ENCODE data around the gene SUCO.

SUCO gene

DNA sequence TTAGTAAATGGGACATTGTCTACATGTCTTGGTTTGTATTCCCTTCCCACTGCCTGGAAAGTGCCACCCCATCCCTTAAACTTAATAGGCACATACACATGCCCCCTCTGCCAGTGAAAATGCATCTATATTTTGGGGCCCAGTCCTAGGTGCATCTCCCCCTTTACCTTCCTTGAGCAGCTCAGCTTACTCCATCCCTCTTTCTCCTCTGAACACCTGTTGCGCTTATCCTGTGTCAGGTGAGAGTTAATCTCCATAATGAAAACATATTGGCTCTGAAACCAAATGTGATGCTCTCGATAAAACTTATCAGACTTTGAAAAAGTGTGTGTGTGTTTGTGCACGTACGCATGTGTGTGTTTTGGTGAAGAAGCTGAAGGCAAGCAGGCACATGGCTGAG, 15.4 kb upstream of the SUCO start:
- no peak for DNase-seq (ENCODE audit: low spot score)

DNA sequence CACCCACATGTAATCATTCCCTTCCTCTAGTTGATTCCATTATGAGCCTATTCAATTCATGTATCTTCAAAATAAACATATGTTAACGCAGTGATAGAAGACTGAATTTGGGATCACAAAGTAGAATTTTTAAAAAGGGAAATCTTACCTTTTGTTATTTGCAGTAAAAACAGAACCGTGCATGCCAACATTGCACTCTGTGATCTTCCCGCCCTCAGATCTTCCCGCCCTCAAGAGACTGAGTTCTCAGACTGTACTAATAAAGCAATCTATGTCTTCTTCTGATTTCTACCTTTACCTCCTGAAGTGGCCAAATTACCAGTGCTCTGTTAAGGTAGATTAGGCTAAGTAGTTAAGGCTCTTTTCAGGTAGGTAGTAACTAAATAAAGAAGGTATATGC, 3.6 kb upstream of the SUCO start:
- no peak for DNase-seq (ENCODE audit: low spot score)

DNA sequence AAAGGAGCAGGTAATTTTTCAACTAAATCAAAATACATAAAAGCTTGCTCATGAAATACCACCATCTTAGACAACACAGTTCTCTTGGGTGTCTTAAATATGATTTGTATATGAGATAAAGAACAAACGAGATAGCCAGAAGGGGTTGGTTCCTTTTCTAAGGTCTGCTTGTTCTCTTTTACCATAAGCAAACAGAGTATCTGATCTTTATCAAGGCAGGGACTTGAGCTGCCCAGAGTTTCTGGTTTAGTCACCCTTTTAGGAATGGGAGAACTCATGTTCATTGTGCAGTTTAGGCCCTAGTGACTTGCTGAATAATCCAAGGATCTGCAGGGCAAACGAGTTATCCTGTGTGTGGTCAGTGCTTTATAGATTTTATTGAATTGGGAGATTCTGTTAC, 3.0 kb upstream of the SUCO start:
- DNase-seq (ENCODE audit: low spot score), result no peak

DNA sequence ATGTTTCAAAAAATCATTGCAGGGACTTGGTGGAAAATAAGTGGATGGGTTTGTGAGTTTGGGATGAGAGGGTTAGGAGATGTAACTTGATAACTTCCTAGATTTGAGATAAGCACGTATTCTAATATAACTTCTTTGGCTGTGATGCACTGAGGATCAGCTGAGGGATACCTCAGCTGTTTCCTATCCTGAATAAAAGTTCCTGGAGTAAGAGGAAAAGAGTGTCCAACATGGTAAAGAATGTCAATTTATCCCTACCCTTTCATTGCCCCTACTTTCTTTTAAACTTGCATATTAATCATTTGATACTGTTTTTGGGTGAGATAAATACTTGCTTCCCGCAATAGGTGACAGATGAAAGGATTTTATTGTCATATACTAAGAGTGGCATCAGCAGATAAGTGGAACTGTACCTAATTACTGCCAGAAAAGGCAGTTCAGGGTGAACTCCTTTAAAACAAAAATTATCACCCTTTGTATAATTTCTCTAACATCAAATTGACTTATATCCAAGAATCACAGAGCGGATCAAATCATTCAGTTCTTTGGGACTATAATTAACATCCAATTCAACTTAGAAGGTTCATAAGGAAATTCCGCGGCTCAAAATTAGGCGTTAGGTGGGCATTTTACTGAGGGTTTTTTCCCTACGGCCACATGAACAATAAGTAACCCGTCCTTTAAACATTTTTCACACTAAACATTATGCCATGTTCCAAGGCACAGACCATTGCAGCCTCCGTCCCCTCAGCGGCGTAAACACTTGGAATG, 1.4 kb upstream of the SUCO start:
- DNase-seq (ENCODE audit: low spot score), result no peak

DNA sequence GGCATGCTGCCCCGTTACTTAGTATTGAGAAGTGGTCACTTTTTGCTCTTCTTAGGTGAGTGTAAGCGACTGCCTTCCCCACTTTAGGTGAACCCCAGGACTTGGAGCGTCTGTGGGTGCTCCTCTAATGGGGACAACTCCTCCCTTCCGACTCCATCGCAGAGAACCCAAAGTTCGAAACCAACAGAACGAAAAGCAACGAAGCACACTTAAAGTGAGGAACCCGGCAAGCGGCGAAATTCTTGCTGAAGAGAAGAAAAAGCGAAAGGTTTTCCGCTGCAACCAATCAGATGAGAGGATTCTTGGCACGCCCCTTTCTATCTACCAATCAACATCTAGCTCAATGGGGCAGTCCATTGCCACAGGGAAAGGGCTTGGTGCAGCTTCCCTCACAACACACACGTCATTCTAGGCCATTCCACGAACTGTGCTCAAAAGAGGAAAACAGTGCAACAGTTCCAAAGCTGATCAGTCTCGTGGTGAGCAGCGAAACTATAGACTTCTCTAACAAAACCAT, 709 bp upstream of the SUCO start:
- peak; percentile 98 for DNase-seq (ENCODE audit: low spot score)

DNA sequence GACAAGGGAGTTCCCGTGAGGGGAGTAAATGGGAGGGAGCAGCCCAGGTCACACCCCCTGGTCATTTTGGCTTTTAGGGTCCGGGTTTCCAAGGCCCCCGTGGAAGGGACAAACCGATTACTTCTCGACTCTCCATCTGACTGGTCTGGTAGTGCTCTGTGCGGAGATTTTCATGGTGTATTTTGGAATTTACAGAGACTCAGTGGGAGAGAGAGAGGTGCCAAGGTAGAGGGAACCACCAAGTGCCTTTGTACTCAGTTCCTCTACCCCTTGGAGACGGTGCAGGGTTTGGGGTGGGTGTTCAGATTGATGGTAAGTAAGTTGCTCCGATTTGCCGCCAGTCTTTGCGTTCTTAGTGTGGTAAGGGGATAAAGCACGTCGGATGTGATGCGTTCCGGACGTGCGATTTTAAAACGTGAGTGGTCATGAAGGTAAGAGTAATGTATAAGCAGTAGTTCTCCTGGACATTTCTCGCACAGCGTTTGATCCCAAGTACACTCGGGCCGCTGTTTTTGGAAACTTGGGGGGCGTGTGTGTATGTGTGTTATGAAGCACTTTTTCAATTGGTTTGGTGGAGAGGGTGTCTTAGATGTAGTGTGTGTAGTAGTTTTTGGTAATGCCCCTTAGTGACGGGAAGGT, 682 bp downstream of the SUCO start:
- DNase-seq (ENCODE audit: low spot score), result peak; percentile 50

DNA sequence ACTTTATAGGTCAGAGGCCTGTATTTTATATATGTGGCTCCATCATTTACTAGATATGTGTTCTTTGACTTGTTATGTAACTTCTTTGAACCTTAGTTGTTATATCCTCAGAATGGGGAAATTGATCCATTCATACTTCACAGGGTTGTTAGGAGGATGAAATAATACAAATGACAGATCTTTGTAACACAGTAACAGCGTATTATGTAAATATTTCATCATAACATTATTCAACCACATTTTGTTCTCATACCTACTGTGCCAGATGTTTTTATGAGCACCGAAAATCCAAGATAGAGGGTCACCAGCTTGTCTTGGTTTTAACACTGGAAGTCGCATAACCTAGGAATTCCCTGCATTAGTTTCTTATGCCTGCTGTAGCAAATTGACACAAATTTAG, 3.3 kb downstream of the SUCO start:
- no peak for DNase-seq (ENCODE audit: low spot score)

DNA sequence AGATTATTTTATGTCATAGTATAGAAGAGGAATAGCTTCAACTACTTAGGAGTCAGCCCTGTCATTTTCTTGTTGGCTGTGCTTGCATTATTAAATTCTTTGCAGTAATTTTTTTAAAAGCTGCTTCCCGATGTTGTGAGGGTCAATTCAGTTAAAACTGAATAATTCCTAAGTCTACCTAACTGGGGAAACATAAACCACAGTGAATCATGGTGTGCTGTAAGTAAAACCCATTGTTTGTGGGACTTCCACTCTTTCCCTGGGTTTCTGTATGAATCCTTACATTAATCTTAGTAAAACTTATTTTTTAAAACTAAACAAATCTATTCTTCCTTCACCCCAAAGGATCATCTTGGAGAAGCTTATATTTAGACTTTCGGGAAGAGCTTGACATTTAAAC, 4.4 kb downstream of the SUCO start:
- no peak for DNase-seq (ENCODE audit: low spot score)

DNA sequence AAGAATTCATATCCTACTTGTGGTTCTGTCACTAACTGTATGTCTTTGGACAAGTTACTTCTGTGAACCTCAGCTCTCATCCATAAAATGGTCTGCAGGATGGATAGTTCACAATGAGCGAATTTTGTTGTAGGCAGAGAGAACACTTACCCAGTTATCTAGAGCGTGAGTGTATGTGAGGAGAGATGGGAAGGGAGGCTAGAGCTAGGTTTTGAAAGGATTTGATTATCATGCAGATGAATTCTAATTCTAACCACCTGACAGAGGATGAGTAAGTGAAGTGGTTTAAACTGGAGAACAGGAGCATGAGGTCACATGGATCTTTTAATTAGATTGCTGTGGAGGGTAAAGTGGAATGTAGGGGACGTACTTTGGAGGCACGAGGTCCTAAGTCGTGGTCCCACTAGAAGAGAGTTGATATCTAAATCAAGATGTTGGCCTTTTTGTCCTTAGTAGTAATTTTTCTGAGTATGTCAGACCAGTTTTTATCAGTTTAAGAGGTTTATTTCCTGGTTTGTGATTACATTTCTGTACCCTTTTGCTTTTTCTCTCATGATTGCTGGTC, 5.0 kb downstream of the SUCO start:
- no peak for DNase-seq (ENCODE audit: low spot score)

DNA sequence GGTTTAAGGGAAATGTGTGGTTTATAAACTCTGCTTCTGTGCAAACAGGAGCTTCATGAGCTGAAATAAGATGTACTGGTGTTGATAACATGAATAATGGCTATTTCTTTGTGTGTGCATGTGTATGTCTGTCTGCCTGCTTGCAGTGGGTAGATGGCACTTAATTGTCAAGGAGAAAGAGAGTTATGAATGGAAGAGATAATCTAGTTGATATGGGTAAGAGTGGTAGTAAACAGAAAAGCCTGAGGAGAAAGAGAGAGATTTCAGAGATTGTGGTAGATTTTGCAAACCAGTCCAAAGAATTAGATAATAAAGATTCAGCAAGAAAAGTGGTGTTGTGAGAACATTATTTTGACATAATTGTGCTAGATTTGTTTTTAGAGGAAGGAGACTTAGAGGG, 7.7 kb downstream of the SUCO start:
- DNase-seq (ENCODE audit: low spot score), result no peak

DNA sequence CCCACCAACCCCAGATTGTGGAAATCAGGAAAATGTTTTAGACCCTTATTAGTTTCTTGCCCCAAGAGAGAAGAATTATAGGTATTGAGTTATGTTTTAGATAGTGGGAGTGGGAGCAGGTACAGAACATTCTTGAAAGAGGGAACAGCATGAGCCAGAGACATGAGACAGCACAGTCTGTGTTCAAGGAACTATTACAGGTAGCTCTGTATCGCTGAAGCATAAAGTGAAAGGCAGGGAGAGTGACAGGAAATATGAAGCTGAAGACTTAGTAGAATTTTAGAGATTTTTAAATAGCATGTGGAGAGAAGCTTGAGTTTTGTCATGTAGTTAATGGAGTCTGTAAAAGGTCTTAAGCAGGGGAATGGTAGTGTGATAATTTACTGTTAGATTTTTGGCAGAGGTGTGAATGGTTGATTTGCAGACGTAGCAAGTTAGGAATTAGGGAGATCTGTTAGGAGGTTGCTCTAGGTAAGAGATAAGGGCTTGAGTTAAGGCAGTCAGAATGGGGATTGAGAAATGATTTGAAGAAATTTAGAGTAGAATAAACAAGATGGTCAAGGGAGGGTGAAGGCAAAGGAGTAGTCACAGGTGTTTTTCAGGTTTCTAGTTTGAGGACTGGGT, 11.6 kb downstream of the SUCO start:
- DNase-seq (ENCODE audit: low spot score), result no peak

DNA sequence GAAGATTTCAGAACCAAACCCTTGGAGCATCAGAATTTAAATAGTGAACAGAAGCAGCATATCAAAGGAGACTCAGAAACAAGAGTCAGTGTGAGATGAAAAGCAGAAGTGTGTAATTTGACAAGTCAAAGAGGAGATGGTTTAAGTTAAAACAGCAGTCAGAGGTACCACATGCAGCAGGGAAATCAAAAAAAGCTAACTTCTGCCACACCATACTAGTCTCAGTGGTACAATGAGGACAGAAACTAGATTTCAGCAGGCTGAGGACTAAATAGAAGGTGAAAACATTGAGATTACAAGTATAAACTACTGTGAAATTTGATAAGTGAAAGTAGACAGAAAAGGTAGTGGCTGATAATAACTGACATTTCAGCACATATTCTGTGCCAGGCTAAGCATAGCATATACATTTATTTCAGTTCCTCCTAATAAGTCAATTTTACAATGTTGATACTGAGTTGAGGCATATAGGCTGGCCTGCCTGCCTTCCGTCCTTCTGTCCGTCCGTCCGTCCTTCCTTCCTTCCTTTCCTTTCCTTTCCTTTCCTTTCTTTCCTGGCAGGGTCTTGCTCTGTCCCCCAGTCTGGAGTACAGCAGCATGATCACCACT, 12.6 kb downstream of the SUCO start:
- DNase-seq (ENCODE audit: low spot score), result no peak

DNA sequence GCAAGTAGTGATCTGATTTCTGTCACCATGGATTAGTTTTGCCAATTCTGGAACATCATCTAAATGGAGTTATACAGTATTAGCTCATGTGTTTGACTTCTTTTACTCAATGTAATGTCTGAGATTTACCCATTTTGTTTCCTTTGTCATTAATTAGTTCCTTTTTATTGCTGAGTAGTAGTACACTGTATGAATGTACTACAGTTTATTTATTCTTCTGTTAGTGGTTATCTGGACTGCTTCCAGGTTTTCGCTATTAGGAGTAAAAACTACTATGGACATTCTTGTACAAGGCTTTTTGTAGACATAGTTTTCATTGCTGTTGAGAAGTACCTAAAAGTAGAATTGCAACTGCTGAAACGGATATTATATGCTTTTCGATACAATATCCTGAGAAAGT, 14.1 kb downstream of the SUCO start:
- no peak for DNase-seq (ENCODE audit: low spot score)

DNA sequence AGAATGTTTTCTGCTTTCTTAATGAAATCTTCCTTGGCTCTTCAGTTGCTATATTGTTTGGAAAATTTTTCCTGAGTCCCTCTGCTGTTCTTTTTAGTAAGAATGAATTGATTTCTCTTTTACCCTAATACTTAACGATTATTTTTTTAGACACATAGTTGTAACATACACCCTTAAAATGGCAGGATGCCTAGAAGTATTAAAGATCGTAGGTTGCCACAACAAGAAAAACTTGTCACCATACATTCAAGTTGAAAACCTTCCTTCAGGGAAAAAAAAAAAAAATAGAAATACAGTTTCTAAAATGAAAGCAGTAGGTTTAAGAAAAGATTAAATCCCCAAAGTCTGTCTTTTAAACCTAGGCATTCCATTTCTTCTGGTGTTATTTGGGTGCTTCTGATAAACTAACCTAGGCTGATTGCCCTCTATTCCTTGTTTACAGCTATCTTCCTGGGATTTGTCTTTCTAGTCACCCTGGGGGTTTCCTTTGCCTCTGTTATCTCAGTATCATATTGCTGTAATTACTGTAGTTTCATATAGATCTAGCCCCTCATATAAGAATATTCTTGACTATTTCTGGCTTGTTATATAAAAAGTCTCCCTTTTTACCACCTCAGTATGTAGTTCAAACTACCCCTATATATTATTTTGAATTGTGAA, 16.8 kb downstream of the SUCO start:
- DNase-seq (ENCODE audit: low spot score), result no peak

DNA sequence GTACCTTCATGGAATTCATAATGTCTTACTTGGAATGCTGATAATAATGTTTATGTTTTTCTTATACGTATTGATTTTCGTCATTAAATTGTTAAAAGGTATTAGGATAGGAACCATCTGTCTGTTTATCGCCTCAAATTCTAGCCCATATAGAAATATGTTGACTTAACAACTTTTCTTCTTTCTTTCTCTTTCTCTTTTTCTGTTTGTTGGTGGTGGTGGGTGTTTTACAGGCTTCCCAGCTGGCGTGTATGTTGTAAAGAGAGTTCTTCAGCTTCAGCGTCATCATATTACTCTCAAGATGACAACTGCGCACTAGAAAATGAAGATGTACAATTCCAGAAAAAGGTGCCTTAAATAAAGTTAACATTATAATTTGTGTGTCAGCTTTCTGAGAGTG, 18.3 kb downstream of the SUCO start:
- no peak for DNase-seq (ENCODE audit: low spot score)

DNA sequence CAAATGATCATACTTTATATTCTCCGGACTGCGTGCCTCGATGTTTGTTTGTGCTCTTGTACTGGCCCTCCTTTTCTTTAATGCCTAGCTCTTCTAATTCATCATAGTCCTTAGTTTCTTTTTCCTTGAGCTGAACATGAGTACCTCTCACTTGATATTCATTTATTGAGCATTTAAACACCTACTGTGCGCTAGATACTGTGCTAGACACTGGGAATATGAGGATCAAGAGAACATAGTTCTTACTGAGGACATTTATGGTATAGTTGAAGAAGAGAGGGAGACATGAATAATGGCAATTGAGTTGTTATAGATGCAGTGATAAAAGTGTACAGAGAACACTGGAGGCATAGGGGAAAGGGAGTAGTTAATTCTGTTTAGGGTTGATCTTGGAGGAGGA, 22.0 kb downstream of the SUCO start:
- no peak for DNase-seq (ENCODE audit: low spot score)

DNA sequence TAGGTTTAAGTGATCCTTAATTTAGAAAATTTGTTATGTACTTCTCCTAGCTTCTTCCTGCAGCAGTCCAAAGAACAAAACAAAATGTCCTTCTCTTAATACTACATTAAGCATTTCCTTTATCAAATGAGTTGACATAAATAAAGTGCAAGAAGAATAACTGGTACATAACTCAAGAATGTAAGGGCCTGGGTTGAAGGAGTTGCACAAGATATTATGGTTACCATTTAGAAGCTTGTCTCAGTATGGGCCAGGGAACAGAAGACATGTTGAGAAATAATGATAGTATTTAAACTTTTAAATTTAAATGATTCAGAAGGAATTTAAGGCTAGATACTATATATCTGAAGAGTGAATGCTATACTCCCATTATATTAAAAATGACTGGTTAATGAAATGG, 23.5 kb downstream of the SUCO start:
- no peak for DNase-seq (ENCODE audit: low spot score)

DNA sequence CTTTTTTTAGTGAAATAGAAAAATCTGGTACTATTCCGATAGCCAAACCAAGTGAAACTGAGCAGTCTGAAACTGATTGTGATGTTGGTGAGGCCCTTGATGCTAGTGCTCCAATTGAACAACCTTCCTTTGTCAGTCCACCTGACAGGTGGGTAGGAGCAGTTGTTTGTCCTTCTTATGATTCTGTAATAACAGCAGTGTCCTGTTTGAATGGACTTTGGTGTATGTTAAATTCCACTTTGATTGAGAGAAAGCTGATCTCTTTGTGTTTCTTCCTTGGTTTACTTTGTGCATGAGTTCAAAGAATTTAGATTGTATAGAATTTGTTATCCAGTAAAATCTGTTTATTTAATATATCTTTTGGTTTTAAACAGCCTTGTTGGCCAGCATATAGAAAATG, 24.3 kb downstream of the SUCO start:
- no peak for DNase-seq (ENCODE audit: low spot score)

DNA sequence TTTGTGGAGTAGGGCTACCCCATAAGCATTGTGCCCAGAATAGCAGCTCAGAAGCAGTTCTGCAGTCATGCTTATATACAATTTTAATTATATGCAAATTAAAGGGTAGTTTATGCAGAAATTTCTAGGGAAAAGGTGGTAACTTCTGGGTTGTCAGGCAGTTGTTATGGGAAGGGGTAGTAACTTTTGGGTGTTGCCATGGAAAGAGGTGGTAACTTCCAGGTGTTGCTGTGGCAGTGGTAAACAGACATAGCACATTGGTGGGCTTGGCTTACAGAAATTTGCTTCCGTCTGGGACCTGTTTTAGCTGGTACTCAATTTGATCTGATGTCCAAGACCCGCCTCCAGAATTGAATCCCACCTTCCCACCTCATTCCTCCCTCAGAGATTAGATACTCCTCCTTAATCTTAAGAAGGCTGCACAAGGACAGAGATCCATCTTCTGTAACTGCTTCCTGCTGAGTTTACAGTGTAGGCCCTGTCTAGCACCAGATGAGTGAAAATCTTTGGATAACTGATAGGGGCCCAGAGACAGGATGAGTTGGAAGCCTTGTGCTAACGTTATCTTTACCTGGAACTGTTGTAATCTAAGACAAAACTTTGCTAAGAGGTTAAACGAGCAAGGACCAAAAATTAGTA, 26.7 kb downstream of the SUCO start:
- no peak for DNase-seq (ENCODE audit: low spot score)

DNA sequence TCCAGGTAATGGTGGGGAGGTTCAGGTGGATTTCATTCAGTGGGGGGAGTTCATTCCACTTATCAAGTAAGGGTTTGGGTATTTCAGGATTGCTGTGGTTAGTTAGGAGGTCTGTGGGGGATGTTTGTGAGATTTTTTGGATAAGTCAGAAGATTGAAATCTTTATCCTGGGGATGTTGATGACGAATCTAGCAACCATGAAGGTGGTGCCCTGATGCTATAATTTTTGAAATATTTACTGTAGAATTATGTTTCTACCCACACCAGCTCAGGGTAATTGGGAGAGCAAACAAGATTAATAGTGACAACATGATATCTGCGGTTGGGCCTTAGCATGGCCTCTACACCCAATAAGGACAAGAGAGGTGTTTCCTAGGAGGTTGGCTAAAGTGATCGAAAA, 28.3 kb downstream of the SUCO start:
- no peak for DNase-seq (ENCODE audit: low spot score)

DNA sequence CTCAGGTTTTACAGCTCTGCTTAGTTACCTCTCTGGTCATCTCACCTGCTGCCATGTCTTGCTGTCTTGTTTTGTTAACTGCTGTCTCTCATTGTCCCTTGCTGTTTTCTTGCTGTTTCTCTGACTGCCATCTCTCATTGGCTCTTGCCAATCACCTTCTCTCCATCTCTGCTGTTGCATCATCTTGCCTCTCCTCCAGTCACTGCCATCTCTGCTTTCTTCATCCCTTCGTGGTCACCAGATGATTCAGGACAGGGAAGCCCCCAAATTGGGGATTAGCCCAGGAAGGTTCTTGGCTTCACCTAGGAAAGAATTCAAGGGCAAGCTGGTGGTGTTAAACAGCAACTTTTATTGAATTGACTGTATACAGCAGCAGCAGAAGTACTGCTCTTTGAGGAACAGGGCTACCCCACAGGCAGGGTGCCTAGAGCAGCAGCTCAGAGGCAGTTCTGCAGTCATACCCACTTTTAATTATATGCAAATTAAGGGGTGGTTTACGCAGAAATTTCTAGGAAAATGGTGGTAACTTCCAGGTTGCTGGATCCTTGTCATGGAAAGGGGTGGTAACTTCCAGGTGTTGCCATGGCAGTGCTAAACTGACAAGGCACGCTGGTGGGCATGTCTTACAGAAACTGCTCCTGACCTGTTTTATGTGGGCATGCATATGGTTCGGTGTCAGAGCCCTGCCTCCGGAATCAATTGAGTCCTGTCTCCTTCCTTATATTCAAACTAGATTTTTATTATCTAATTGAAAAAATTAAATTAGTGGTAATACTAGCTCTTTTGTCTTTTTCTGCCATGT, 33.4 kb downstream of the SUCO start:
- DNase-seq (ENCODE audit: low spot score), result no peak

Measured in Ammon's horn (tissue), 1 donor.